ENCODE data around the gene CSRP3.

DNA sequence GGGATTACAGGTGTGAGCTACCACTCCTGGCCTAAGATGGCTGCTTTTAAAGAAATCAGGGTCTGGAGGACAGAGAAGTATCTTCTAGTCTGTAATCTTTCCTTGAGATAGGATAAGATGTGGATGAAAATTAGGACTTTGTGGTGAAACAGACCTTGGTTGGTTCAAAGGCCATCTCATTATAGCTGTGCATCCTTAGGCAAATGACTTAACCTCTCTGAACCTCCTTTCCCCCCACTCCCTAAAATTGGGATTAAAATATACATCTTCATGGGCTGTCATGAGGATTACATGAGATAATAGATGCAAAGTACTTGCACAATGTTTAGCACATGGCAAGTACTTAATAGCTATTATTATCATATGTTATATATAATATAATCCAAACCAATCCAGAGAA, 49.8 kb upstream of the CSRP3 start:
- no peak for TF ChIP-seq POLR2AphosphoS5 (IDR thresholded peaks at IDR 0.05; ENCODE audit: insufficient read depth, low read depth, low read length)
- no peak for TF ChIP-seq POLR2A (IDR thresholded peaks at IDR 0.05; ENCODE audit: low read depth, low read length)
- TF ChIP-seq, protein P1, sequence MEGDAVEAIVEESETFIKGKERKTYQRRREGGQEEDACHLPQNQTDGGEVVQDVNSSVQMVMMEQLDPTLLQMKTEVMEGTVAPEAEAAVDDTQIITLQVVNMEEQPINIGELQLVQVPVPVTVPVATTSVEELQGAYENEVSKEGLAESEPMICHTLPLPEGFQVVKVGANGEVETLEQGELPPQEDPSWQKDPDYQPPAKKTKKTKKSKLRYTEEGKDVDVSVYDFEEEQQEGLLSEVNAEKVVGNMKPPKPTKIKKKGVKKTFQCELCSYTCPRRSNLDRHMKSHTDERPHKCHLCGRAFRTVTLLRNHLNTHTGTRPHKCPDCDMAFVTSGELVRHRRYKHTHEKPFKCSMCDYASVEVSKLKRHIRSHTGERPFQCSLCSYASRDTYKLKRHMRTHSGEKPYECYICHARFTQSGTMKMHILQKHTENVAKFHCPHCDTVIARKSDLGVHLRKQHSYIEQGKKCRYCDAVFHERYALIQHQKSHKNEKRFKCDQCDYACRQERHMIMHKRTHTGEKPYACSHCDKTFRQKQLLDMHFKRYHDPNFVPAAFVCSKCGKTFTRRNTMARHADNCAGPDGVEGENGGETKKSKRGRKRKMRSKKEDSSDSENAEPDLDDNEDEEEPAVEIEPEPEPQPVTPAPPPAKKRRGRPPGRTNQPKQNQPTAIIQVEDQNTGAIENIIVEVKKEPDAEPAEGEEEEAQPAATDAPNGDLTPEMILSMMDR (IDR thresholded peaks at IDR 0.05; ENCODE audit: extremely low read depth in 1 of 2, insufficient read depth in 1 of 2, low read depth in 1 of 2, low read length in 2 of 2): no peak
- TF ChIP-seq MYC (IDR thresholded peaks at IDR 0.05; ENCODE audit: low read depth, low read length): no peak
- TF ChIP-seq EZH2 (IDR thresholded peaks at IDR 0.05; ENCODE audit: borderline replicate concordance, low read depth, low read length, severe bottlenecking): no peak
- TF ChIP-seq GATA2 (IDR thresholded peaks at IDR 0.05; ENCODE audit: insufficient read depth, insufficient read length, low read depth, low read length): no peak
- TF ChIP-seq FOS (IDR thresholded peaks at IDR 0.05; ENCODE audit: borderline replicate concordance, insufficient read depth, low read length): no peak
- TF ChIP-seq, protein P2, sequence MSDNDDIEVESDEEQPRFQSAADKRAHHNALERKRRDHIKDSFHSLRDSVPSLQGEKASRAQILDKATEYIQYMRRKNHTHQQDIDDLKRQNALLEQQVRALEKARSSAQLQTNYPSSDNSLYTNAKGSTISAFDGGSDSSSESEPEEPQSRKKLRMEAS (IDR thresholded peaks at IDR 0.05; ENCODE audit: insufficient read depth, insufficient read length): no peak
- TF ChIP-seq JUN (IDR thresholded peaks at IDR 0.05; ENCODE audit: borderline replicate concordance, insufficient read depth, insufficient read length, low read depth): no peak

All from endothelial cell of umbilical vein (primary cell).